A673 (cell line): ENCODE data around the gene LDHB. TPM values are rescaled to one million over a fixed set of nuclear protein-coding genes. Genes with fewer than 3 reads are reported as not detected.

Experiments
- BruUV-seq: library from RNA; stranded (reverse); fragments of 400-500 nt; replicated peaks from 2 replicates; lab custom pipeline; 2021; lab: Mats Ljungman, UMichigan
- CTCF ChIA-PET: fragments of 300-600 bp; sonication (Branson Sonifier 250); formaldehyde crosslinking; loops from one replicate; lab custom pipeline; 2022; ENCODE audit warnings: antibody characterized with exemption; lab: Charles Lee
- POLR2A ChIA-PET: fragments of 300-600 bp; sonication (Branson Sonifier 250); formaldehyde crosslinking; loops from one replicate; lab custom pipeline; 2022; ENCODE audit warnings: antibody characterized with exemption; ENCODE audit not compliant: low non-redundant PET; lab: Charles Lee
- DNase-seq: peaks from one replicate; pipeline ENCODE4 v3.0.0-alpha.2; 2015; ENCODE audit warnings: low spot score
- H3K27ac ChIP-seq: fragments of 200-600 bp; sonication (generic); 2 replicates; pipeline ENCODE4 v1.5.1; 2016; ENCODE audit warnings: mixed run types, low read depth, mild to moderate bottlenecking, mixed read lengths, antibody characterized with exemption, low read length; ENCODE audit not compliant: poor library complexity, severe bottlenecking
- H3K27me3 ChIP-seq: fragments of 200-600 bp; sonication (generic); replicated peaks from 2 replicates; pipeline ENCODE4 v1.6.1; 2017; ENCODE audit warnings: mixed run types, low read depth, mild to moderate bottlenecking, mixed read lengths, antibody characterized with exemption, low read length; ENCODE audit not compliant: insufficient read depth, poor library complexity
- H3K36me3 ChIP-seq: fragments of 200-600 bp; sonication (generic); 2 replicates; pipeline ENCODE4 v1.6.1; 2016; ENCODE audit warnings: mixed run types, mild to moderate bottlenecking, mixed read lengths, antibody characterized with exemption, low read length; ENCODE audit not compliant: insufficient read depth, poor library complexity, severe bottlenecking
- H3K4me1 ChIP-seq: fragments of 200-600 bp; sonication (generic); 2 replicates; pipeline ENCODE4 v1.6.1; 2017; ENCODE audit warnings: mixed run types, mild to moderate bottlenecking, mixed read lengths, antibody characterized with exemption, low read length; ENCODE audit not compliant: insufficient read depth, poor library complexity, severe bottlenecking
- H3K4me3 ChIP-seq: fragments of 200-600 bp; sonication (generic); 2 replicates; pipeline ENCODE4 v1.5.1; 2016; ENCODE audit warnings: low read depth, mixed run types, mild to moderate bottlenecking, mixed read lengths, low read length; ENCODE audit not compliant: poor library complexity, severe bottlenecking
- H3K9me3 ChIP-seq: fragments of 200-600 bp; sonication (generic); 2 replicates; pipeline ENCODE4 v1.6.1; 2016; ENCODE audit warnings: mixed run types, low read depth, mild to moderate bottlenecking, mixed read lengths, antibody characterized with exemption, low read length; ENCODE audit not compliant: poor library complexity, severe bottlenecking
- CTCF ChIP-seq: fragments of 300-800, 200-600 bp; sonication (generic); conservative IDR thresholded peaks from 2 replicates; pipeline ENCODE4 v1.5.1; 2017; ENCODE audit warnings: low read depth, mild to moderate bottlenecking, antibody characterized with exemption, low read length, moderate library complexity, mixed read lengths
- EZH2 ChIP-seq: fragments of 200-600 bp; sonication (generic); IDR thresholded peaks from 2 replicates; pipeline ENCODE4 v1.6.1; 2017; ENCODE audit warnings: borderline replicate concordance, low read depth, mild to moderate bottlenecking, mixed read lengths, antibody characterized with exemption, low read length; ENCODE audit not compliant: poor library complexity, severe bottlenecking
- intact Hi-C: fragments of 100-400 bp; cut with micrococcal nuclease; formaldehyde crosslinking; loops from one replicate; pipeline ENCODE4 v1.10.0; 2022; ENCODE audit not compliant: unreplicated experiment
- total RNA-seq: library from RNA; stranded (reverse); gene quantifications from 2 replicates; pipeline ENCODE4 v1.2.3, GENCODE V29; 2021

The LDHB gene
- total RNA-seq, 1 experiment from 2014 or later = 1,201 TPM

GRCh38 chr12:21659383-21659782, 1.7 kb upstream of the LDHB start:
- Histone ChIP-seq H3K36me3 (peaks cover 10% of the 10 kb centered on the region), H3K27ac (no peak overlapping the region), H3K27me3 (no peaks in the 10 kb centered on the region), H3K9me3 (no peaks in the 10 kb centered on the region), H3K4me3 (no peak overlapping the region), H3K4me1 (peaks cover 17% of the 10 kb centered on the region)
- intact Hi-C loops = loop anchor here (5.0 kb wide), 1 partner anchor 157 kb away; the partner anchor contains the start of genes GOLT1B and RECQL
- BruUV-seq = no TSS peak
- CTCF ChIA-PET = no interaction called here
- POLR2A ChIA-PET = no interaction called here
- DNase-seq = no peak
- TF ChIP-seq CTCF (no peak; the same call in 1 of the 2 replicates), EZH2 (no peak)

DNA sequence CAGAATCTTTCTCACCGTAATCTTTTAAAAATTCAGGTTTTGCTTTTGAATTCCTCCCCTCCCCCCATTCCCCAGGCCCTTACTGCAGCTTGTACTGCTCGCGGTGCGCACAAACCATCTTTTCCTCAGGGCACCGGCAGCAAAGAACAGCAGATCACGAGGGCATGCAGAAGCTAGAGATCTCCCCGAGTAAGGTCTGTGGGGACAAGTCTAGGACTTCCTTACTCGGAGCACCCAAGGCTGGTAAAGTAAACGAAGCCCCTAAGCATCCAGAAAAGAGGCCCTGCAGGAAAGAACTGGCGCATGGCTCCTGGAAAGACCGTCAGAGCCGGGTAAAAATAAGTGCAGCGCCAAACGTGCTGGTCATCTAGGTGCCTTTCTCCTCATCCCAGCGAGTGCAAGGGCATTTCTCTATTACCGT, 727 bp downstream of the LDHB start:
- H3K4me3 ChIP-seq = peak overlapping the region; percentile 76
- peak overlapping the region; percentile 86 for H3K27ac ChIP-seq
- ChIA-PET POLR2A (no interaction called here), CTCF (interaction anchor here (1.8 kb wide), 1 partner anchor 24 kb away, joined by 5 read pairs; no protein-coding TSS in a partner anchor)
- no peaks in the 10 kb centered on the region for H3K9me3 ChIP-seq
- no peak for TF ChIP-seq CTCF
- no peak for TF ChIP-seq EZH2
- BruUV-seq = no TSS peak
- H3K36me3 ChIP-seq = peaks cover 35% of the 10 kb centered on the region
- H3K4me1 ChIP-seq = peaks cover 23% of the 10 kb centered on the region
- intact Hi-C loops = loop anchor here (5.0 kb wide), 1 partner anchor 155 kb away; the partner anchor contains the start of genes GOLT1B and RECQL
- no peaks in the 10 kb centered on the region for H3K27me3 ChIP-seq
- peak; percentile 55 for DNase-seq

- ChIA-PET POLR2A (no interaction called here), CTCF (no interaction called here)
- Histone ChIP-seq H3K36me3 (peaks cover 48% of the 10 kb centered on the region), H3K4me3 (peak overlapping the region; percentile 76), H3K27ac (no peak overlapping the region), H3K27me3 (no peaks in the 10 kb centered on the region), H3K9me3 (no peaks in the 10 kb centered on the region), H3K4me1 (peaks cover 36% of the 10 kb centered on the region)
- no peak for DNase-seq
- intact Hi-C loops = loop anchor here (5.0 kb wide), 1 partner anchor 153 kb away; the partner anchor contains the start of genes GOLT1B and RECQL
- TF ChIP-seq CTCF (no peak), EZH2 (no peak)
- BruUV-seq = no TSS peak
Observed at GRCh38 chr12:21655591-21655990, 2.1 kb downstream of the LDHB start.
